ENCODE results near the gene KRT16. TPM values are rescaled to one million over a fixed set of nuclear protein-coding genes. Genes with fewer than 3 reads are reported as not detected.

Gene KRT16
- total RNA-seq, 1 experiment from 2014 or later = not detected

DNA sequence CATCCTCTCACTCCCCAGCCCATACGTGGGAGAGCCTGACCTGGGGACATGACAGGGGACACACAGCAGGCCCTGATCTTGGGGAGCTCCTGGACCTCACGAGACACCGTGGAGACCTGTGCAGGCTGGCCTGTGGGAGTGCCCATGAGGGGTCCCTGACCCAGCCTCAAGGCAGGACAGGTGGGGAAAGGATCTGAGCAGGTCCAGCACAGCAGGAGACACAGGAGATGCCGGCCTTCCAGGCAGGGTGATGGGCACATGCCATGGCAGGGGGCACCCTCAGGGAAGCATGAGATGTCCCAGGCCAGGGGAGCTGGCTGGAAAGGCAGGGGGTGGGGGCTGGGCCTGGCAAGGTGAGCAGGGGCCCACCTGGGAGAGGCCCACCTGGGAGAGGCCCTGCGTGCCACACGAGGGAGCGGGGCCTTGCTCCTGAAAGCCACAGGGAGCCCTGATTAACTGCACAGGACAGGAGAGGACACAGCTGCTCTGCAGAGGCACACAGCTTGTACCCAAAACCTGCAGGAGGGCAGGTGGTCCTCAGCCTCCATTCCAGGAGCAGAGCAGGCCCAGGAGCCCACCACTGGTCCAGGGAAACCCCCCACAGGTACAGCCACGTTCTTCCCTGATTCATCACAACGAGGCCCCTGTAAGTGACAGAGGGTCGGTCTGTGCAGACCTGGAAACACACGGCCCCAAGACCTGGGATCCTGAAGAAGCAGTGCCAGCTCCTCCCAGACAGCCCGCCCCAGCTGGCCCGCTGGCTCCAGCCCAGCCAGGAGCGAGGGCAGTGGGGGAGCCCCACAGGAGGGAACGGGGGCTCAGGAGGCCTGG, 38.4 kb upstream of the KRT16 start:
- no peak overlapping the region for H3K4me2 ChIP-seq (ENCODE audit: insufficient read depth, insufficient read length, low read length)

More for the DNA sequence above, 38.4 kb upstream of the KRT16 start:
- no peak overlapping the region for H2BK5ac ChIP-seq (ENCODE audit: insufficient read length, low read length)
- no peak overlapping the region for H2AFZ ChIP-seq (ENCODE audit: low read length)
- no peak overlapping the region for H4K91ac ChIP-seq (ENCODE audit: insufficient read length, low read depth, low read length)
- no peak overlapping the region for H4K8ac ChIP-seq (replicated peaks; ENCODE audit: insufficient read length, low read depth, low read length)
- H3K27ac ChIP-seq (ENCODE audit: insufficient read length, low read depth, low read length) = no peak overlapping the region
- no peaks in the 10 kb centered on the region for H3K79me2 ChIP-seq (ENCODE audit: insufficient read depth, low read length)
- WGBS (ENCODE audit: extremely low coverage, insufficient read length, low lambda C conversion rate) = no CpG with 5 or more reads among the region's 15 CpGs
- DNase-seq = no peak
- no peak overlapping the region for H3K9ac ChIP-seq (ENCODE audit: extremely low read depth, insufficient read length, low read length)
- no peaks in the 10 kb centered on the region for H3K27me3 ChIP-seq (ENCODE audit: insufficient read depth, low read length)
- no peak overlapping the region for H2BK120ac ChIP-seq (ENCODE audit: low read depth, low read length, poor library complexity, severe bottlenecking)
- no peak overlapping the region for H3K4ac ChIP-seq (ENCODE audit: low read depth, low read length)
- TF ChIP-seq, protein P1, sequence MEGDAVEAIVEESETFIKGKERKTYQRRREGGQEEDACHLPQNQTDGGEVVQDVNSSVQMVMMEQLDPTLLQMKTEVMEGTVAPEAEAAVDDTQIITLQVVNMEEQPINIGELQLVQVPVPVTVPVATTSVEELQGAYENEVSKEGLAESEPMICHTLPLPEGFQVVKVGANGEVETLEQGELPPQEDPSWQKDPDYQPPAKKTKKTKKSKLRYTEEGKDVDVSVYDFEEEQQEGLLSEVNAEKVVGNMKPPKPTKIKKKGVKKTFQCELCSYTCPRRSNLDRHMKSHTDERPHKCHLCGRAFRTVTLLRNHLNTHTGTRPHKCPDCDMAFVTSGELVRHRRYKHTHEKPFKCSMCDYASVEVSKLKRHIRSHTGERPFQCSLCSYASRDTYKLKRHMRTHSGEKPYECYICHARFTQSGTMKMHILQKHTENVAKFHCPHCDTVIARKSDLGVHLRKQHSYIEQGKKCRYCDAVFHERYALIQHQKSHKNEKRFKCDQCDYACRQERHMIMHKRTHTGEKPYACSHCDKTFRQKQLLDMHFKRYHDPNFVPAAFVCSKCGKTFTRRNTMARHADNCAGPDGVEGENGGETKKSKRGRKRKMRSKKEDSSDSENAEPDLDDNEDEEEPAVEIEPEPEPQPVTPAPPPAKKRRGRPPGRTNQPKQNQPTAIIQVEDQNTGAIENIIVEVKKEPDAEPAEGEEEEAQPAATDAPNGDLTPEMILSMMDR (conservative IDR thresholded peaks at IDR 0.05) = no peak
- H3K4me1 ChIP-seq (ENCODE audit: insufficient read depth, low read length) = no peaks in the 10 kb centered on the region
- Mint-ChIP-seq H3K36me3 (ENCODE audit: insufficient read depth in 1 of 3, low read depth in 3 of 3) (no peaks in the 10 kb centered on the region; a peak in 1 of 7 replicates), H3K27ac (no peak overlapping the region), H3K9me3 (no peaks in the 10 kb centered on the region), H3K4me3 (no peak overlapping the region), H3K4me1 (peaks cover 11 to 14% of the 10 kb centered on the region in 2 experiments), H3K27me3 (ENCODE audit: low read depth) (peaks cover 3% of the 10 kb centered on the region)
- H3T11ph ChIP-seq (ENCODE audit: low read length) = no peak overlapping the region
- H3K23ac ChIP-seq (ENCODE audit: insufficient read length, low read depth, low read length) = no peak overlapping the region
- no peak overlapping the region for H4K5ac ChIP-seq (ENCODE audit: insufficient read length, low read depth, low read length)
- H2AK5ac ChIP-seq (ENCODE audit: insufficient read length, low read length) = no peak overlapping the region
- no peak overlapping the region for H2BK20ac ChIP-seq (ENCODE audit: low read depth, low read length, poor library complexity, severe bottlenecking)
- no peak overlapping the region; the same call in 1 of the 2 replicates for H3K14ac ChIP-seq (ENCODE audit: insufficient read depth, low read length)
- H4K20me1 ChIP-seq (ENCODE audit: control insufficient read depth, insufficient read depth, insufficient read length) = no peaks in the 10 kb centered on the region
- no peak overlapping the region for H2BK12ac ChIP-seq (ENCODE audit: insufficient read length, low read depth, low read length)
- H3K18ac ChIP-seq (ENCODE audit: insufficient read length, low read depth, low read length) = no peak overlapping the region
- no peaks in the 10 kb centered on the region for H3K9me3 ChIP-seq (ENCODE audit: control insufficient read depth, low read depth, low read length)
- no peak overlapping the region for H3K56ac ChIP-seq (ENCODE audit: insufficient read length, low read depth, low read length)
- peaks cover 7% of the 10 kb centered on the region for H3K23me2 ChIP-seq (ENCODE audit: insufficient read length, low read depth, low read length, poor library complexity, severe bottlenecking)
- no peaks in the 10 kb centered on the region for H3K79me1 ChIP-seq (ENCODE audit: insufficient read depth, low read depth, low read length, poor library complexity, severe bottlenecking)
- no peak overlapping the region for H2BK15ac ChIP-seq (ENCODE audit: low read depth, low read length)
